H1 (cell line): ENCODE results near the gene GRID2.

Experiments used
- POLR2AphosphoS5 ChIP-seq: IDR thresholded peaks from 2 replicates; pipeline ENCODE4 v1.6.1; 2011; ENCODE audit warnings: low read depth, low read length
- RFX5 ChIP-seq: IDR thresholded peaks from 2 replicates; pipeline ENCODE4 v1.6.1; 2011; ENCODE audit warnings: low read depth, low read length, improper control_type of control experiment, borderline replicate concordance
- RNF2 ChIP-seq: fragments of 200-900, 300-1000 bp; sonication (generic); IDR thresholded peaks from 2 replicates; pipeline ENCODE4 v1.7.1; 2016; ENCODE audit warnings: borderline replicate concordance, low read depth, mild to moderate bottlenecking, antibody characterized with exemption, low read length; ENCODE audit not compliant: poor library complexity, severe bottlenecking; ENCODE audit errors: missing control alignments
- SAP30 ChIP-seq: fragments of 300-600 bp; sonication (generic); IDR thresholded peaks from 2 replicates; pipeline ENCODE4 v1.7.1; 2012; ENCODE audit warnings: low read length, moderate library complexity, mild to moderate bottlenecking, inconsistent platforms; ENCODE audit not compliant: insufficient read depth, insufficient replicate concordance
- SP2 ChIP-seq: IDR thresholded peaks from 2 replicates; pipeline ENCODE4 v1.6.1; 2012; ENCODE audit warnings: mild to moderate bottlenecking, low read length, inconsistent platforms
- TEAD4 ChIP-seq: IDR thresholded peaks from 2 replicates; pipeline ENCODE4 v1.6.1; 2012; ENCODE audit warnings: low read depth, low read length, inconsistent platforms, mixed read lengths
- TF ChIP-seq, protein P1 (sequence below), 3 experiments: IDR thresholded peaks; 1 replicate in 2 of 3; 2 replicates in 1 of 3; pipeline versions ENCODE4 v1.5.1 to v1.6.1; 2011; ENCODE audit warnings: low read length in 3 of 3, mild to moderate bottlenecking in 3 of 3, inconsistent platforms in 2 of 3, low read depth in 1 of 3, moderate library complexity in 1 of 3; ENCODE audit not compliant: insufficient read depth in 1 of 3; ENCODE audit errors: control extremely low read depth in 1 of 3
- TF ChIP-seq, protein P2 (sequence below): IDR thresholded peaks from 2 replicates; pipeline ENCODE4 v1.6.1; 2012; ENCODE audit warnings: inconsistent platforms

DNA sequence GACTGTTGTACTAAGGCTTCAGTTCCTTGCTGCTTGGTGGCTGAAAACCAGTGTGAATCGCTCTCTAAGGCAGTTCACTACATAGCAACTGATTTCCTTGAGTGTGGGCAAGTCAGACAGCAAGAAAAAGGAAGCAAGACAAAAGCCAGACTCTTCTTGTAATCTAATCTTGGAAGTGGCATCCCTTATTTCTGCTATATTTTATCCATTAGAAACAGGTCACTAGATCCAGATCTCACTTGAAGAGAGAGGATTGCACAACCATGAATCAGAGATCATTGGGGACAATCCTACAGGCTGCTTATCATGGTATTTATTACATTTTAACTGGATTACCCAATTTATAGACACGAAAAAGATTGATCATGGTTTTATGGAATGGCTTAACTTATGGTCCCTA lies 684.5 kb downstream of the GRID2 start:
- TF ChIP-seq, protein P1, sequence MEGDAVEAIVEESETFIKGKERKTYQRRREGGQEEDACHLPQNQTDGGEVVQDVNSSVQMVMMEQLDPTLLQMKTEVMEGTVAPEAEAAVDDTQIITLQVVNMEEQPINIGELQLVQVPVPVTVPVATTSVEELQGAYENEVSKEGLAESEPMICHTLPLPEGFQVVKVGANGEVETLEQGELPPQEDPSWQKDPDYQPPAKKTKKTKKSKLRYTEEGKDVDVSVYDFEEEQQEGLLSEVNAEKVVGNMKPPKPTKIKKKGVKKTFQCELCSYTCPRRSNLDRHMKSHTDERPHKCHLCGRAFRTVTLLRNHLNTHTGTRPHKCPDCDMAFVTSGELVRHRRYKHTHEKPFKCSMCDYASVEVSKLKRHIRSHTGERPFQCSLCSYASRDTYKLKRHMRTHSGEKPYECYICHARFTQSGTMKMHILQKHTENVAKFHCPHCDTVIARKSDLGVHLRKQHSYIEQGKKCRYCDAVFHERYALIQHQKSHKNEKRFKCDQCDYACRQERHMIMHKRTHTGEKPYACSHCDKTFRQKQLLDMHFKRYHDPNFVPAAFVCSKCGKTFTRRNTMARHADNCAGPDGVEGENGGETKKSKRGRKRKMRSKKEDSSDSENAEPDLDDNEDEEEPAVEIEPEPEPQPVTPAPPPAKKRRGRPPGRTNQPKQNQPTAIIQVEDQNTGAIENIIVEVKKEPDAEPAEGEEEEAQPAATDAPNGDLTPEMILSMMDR (IDR thresholded peaks at IDR 0.05; ENCODE audit: control extremely low read depth in 1 of 3, insufficient read depth in 1 of 3, low read depth in 1 of 3, low read length in 3 of 3): no peak
- TF ChIP-seq SP2 (no peak), POLR2AphosphoS5 (no peak), SAP30 (no peak), RFX5 (no peak), RNF2 (no peak), TEAD4 (no peak)
- TF ChIP-seq, protein P2, sequence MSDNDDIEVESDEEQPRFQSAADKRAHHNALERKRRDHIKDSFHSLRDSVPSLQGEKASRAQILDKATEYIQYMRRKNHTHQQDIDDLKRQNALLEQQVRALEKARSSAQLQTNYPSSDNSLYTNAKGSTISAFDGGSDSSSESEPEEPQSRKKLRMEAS: no peak
